Neural progenitor cell (in vitro differentiated cells): ENCODE measurements around the gene STK33.

Experiments
- CTCF ChIP-seq: fragments of 200-600 bp; sonication (generic); IDR thresholded peaks from 2 replicates; pipeline ENCODE4 v1.5.1; 2017; ENCODE audit warnings: antibody characterized with exemption, mild to moderate bottlenecking
- EZH2 ChIP-seq: fragments of 200-600 bp; sonication (generic); IDR thresholded peaks from 2 replicates; pipeline ENCODE4 v1.6.1; 2017; ENCODE audit warnings: antibody characterized with exemption, mild to moderate bottlenecking, moderate library complexity

GRCh38 chr11:8383227-8383626 lies 210.8 kb downstream of the STK33 start:
- TF ChIP-seq CTCF (no peak), EZH2 (no peak)
